ENCODE results near the gene PLPP7.
"Not testable (repeated sequence)": the region's sequence is repeated elsewhere in the genome, so short reads cannot be mapped to it uniquely, and the experiment has no call there.

The PLPP7 gene

GRCh38 chr9:131335368-131335755 is 45.8 kb downstream of the PLPP7 start:
- no peak for FAIRE-seq

GRCh38 chr9:131337131-131337848 is 47.8 kb downstream of the PLPP7 start:
- no peak for FAIRE-seq

- not testable (repeated sequence) for FAIRE-seq
Measured at GRCh38 chr9:131339212-131339611, 49.7 kb downstream of the PLPP7 start.

- FAIRE-seq, result not testable (repeated sequence)
Measured at GRCh38 chr9:131344931-131345535, 55.5 kb downstream of the PLPP7 start.

GRCh38 chr9:131346559-131346958 is 57.0 kb downstream of the PLPP7 start:
- FAIRE-seq, result no peak

- FAIRE-seq, result no peak
Measured at GRCh38 chr9:131347376-131348020, 58.0 kb downstream of the PLPP7 start.

- FAIRE-seq, result no peak
Measured at GRCh38 chr9:131348631-131349521, 59.4 kb downstream of the PLPP7 start.

GRCh38 chr9:131349522-131349880 is 60.0 kb downstream of the PLPP7 start:
- FAIRE-seq, result no peak

GRCh38 chr9:131349881-131350563 is 60.5 kb downstream of the PLPP7 start:
- FAIRE-seq, result no peak

- not testable (repeated sequence) for FAIRE-seq
Measured at GRCh38 chr9:131356479-131356878, 67.0 kb downstream of the PLPP7 start.

- no peak for FAIRE-seq
Measured at GRCh38 chr9:131358556-131358955, 69.0 kb downstream of the PLPP7 start.

Measured in G401.6 (cell line).